ENCODE measurements around the gene CAMTA1.

The CAMTA1 gene

DNA sequence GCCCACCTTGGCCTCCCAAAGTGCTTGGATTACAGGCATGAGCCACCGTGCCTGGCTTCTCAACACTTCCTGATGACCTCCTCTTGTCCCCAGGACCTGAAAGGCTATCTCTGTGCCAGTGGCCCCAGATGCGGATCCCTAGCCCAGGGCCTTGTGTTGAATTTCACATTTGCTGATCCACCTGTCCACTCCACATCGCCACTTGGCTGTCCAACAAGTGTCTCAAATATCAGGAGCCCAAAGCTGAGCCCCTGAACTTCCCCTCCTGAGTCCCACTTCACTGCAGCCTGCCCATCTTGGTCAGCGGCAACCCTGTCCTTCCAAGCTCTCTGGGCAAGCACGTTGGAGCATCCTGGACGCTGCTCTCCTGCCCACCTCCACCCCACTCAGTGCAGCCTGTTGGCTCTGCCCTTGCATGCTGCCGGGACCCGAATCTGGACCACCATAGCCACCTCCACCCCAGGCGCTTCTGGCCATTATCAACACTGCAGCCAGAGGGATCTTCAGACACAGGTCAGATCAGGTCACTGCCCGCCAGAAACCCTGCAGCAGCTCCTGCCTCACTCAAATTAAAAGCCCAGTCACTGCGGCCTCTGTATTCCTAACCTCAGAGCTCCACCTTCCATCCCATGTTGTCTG lies 633.3 kb downstream of the CAMTA1 start:
- Mint-ChIP-seq H3K36me3 (no peaks in the 10 kb centered on the region), H3K4me1 (no peaks in the 10 kb centered on the region), H3K9me3 (peaks cover 8% of the 10 kb centered on the region), H3K4me3 (no peak overlapping the region), H3K27ac (no peak overlapping the region)
- DNase-seq (ENCODE audit: low spot score in 2 of 2) (peak in 1 of 2 donors; percentile 26), ATAC-seq (no peak)

DNA sequence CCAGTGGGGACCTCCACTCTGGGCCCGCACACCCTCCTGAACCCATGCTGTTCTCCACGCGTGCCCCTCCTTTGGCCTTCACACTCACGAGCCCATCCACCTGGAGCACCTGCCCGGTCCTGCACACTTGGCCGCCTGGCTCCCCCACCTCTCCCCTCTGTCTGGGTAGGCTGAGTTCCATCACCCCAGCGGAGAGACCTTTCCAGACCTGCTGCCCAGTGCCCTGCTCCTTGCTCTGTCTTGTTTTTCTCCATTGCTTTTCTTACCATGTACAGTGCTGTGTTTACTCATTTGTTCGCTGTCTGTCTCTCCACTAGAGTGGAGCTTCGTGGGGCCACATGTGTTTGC lies 634.8 kb downstream of the CAMTA1 start:
- DNase-seq (ENCODE audit: low spot score in 2 of 2) = no peak
- Mint-ChIP-seq H3K36me3 (no peaks in the 10 kb centered on the region), H3K27ac (no peak overlapping the region)

DNA sequence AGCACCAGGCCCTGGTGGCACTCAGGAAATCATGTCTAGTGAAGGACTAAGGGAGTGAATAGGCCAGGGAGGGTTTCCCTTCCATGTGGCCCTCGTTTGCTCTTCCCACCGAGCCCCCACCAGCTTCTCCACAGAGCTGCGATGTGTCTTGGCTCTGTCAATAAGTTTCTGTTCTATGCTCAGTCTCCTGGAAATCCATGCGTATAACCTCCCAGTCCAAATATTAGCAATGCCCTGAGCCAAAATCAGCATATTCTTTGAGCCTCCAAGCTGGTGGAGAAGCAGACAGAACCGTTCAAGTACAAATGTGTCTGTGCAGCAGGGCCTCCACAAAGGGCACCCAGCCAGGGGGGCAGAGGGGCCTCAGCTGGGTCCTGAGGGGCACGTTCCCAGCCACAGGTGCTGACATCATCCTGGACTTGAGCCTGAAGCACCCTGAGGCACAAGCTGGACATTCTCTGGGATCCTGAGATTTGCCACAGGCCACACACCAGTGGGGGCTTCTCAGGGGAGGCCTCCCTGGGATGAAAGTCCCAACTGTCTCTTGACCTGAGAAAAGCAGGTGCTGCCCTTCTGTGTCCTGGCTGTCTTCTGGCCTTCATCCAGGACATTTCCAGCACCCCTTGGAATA lies 635.3 kb downstream of the CAMTA1 start:
- H3K4me3 Mint-ChIP-seq = no peak overlapping the region
- ATAC-seq (no peak), DNase-seq (ENCODE audit: low spot score in 2 of 2) (no peak)
- H3K27ac Mint-ChIP-seq = no peak overlapping the region
- no peaks in the 10 kb centered on the region for H3K36me3 Mint-ChIP-seq
- peaks cover 8% of the 10 kb centered on the region for H3K9me3 Mint-ChIP-seq
- H3K4me1 Mint-ChIP-seq = no peaks in the 10 kb centered on the region

More for the DNA sequence above, 634.8 kb downstream of the CAMTA1 start:
- Mint-ChIP-seq H3K4me1 (no peaks in the 10 kb centered on the region), H3K4me3 (no peak overlapping the region), H3K9me3 (peaks cover 8% of the 10 kb centered on the region)
- no peak for ATAC-seq

DNA sequence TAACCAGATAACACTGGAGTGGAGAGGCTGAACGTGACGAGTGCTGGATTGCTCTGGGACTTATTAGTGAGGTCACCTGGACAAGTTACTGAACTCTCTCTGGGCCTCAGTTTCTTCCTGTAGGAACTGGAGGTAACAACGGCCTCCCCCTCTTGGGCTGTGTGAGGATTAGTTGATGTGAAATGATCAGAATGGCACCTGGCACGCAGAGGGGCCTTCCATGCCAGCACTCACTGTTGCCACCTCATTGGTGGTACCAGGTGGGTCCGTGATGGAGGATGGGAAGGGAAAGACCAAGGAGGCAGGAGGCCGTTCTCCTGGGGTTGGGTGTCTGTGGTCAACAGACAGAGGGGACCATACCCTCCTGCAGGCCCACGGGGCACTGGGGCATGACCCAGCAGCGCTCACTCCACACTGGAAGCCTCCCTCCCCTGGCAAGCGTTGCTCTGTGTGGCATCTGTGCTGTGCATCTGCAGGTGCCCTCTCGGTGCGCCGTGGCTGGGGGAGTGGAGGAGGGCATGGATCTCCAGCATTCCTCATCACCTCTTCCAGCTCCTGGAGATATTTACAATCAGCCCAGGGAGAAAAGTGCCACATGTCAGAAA lies 636.3 kb downstream of the CAMTA1 start:
- Mint-ChIP-seq H3K36me3 (no peaks in the 10 kb centered on the region), H3K9me3 (peaks cover 5% of the 10 kb centered on the region), H3K4me1 (no peaks in the 10 kb centered on the region), H3K27ac (no peak overlapping the region), H3K4me3 (no peak overlapping the region)
- ATAC-seq (no peak), DNase-seq (ENCODE audit: low spot score in 2 of 2) (no peak)

DNA sequence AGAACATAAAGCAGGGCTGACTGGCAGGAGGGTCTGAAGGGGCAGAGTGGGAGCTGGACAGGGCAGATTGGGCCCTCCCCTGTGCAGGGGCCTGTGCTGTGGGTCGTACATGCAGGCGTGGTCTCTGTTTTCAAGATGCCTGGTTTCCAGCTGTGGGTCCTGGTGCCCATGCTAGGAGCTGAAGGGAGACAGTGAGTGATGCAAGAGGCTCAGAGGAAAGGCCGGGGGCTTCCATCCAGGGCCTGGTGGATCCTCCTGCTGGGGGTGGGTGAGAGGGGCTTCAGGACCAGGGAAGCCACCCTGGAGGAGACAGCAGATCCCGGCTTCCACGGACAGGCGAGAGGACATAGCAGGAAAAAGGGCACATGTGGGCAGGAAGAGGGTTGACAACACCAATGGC lies 636.8 kb downstream of the CAMTA1 start:
- no peaks in the 10 kb centered on the region for H3K36me3 Mint-ChIP-seq
- H3K9me3 Mint-ChIP-seq = peaks cover 5% of the 10 kb centered on the region
- DNase-seq (ENCODE audit: low spot score in 2 of 2) = no peak
- ATAC-seq = no peak
- no peak overlapping the region for H3K27ac Mint-ChIP-seq
- H3K4me1 Mint-ChIP-seq = no peaks in the 10 kb centered on the region
- no peak overlapping the region for H3K4me3 Mint-ChIP-seq

DNA sequence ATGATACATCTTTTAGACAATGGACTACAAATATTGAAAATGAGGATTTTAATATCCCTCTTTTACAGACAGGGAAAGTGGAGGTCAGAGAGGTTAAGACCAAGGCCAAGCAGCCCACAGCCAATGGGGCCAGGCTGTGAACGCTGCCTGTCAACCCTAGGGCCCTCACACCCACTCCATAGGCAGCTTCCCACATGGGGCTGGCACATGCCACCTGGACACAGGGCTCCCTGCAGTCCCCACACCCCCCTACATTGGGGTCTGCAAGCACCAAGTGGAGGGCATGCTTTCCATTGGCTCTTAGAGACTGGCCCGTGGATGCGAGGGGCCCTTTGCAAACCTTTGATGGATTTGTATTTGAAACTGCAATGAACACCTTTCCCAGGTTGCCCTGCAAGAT lies 637.3 kb downstream of the CAMTA1 start:
- H3K9me3 Mint-ChIP-seq = peaks cover 5% of the 10 kb centered on the region
- ATAC-seq (no peak), DNase-seq (ENCODE audit: low spot score in 2 of 2) (no peak)
- no peak overlapping the region for H3K4me3 Mint-ChIP-seq
- no peak overlapping the region for H3K27ac Mint-ChIP-seq
- H3K4me1 Mint-ChIP-seq = no peaks in the 10 kb centered on the region
- no peaks in the 10 kb centered on the region for H3K36me3 Mint-ChIP-seq

DNA sequence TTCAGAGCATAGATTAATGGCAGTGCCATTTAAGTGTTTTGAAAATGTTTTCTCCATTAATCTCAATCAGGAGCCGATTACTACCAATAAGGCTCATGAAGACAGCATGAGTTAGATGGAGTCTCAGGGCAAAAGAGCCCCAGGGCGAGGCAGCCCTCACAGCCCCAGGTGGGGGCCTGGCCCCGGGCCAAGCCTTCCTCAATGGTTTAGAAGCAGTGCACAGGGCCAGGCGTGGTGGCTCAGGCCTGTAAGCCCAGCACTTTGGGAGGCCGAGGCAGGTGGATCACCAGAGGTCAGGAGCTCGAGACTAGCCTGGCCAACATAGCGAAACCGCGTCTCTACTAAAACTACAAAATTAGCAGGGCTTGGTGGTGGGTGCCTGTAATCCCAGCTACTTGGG lies 637.7 kb downstream of the CAMTA1 start:
- Mint-ChIP-seq H3K4me1 (no peaks in the 10 kb centered on the region), H3K4me3 (no peak overlapping the region), H3K9me3 (peaks cover 5% of the 10 kb centered on the region), H3K36me3 (no peaks in the 10 kb centered on the region), H3K27ac (no peak overlapping the region)
- ATAC-seq (no peak), DNase-seq (ENCODE audit: low spot score in 2 of 2) (no peak)

DNA sequence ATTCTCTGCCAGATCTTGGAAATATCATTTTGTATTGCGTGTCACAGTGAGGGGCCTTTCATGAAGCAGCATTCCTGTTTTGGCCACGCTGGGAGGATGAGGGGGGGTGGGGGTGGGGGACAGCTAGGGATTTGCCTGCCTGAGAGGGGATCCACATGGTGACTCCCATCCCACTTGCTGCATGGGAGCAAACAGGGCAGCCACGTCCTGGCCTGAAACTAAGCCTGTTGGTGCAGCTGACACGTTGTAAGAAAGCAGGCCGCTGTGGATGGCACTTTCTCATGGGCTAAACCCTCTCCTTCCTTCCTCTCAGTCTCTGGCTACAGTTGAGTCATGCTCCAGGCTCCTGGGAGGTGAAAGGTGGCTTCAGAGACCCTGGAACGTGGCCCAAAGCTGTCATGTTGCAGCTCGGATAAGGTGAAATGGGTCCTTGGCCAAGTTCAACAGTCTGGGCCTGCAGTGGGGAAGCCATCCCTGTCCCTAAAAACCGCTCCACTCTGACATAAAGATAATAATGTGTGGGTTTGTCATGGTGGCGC lies 639.2 kb downstream of the CAMTA1 start:
- no peak overlapping the region for H3K4me3 Mint-ChIP-seq
- no peaks in the 10 kb centered on the region for H3K9me3 Mint-ChIP-seq
- no peak overlapping the region for H3K27ac Mint-ChIP-seq
- no peaks in the 10 kb centered on the region for H3K4me1 Mint-ChIP-seq
- DNase-seq (ENCODE audit: low spot score in 2 of 2) = no peak
- ATAC-seq = no peak
- H3K36me3 Mint-ChIP-seq = no peaks in the 10 kb centered on the region

DNA sequence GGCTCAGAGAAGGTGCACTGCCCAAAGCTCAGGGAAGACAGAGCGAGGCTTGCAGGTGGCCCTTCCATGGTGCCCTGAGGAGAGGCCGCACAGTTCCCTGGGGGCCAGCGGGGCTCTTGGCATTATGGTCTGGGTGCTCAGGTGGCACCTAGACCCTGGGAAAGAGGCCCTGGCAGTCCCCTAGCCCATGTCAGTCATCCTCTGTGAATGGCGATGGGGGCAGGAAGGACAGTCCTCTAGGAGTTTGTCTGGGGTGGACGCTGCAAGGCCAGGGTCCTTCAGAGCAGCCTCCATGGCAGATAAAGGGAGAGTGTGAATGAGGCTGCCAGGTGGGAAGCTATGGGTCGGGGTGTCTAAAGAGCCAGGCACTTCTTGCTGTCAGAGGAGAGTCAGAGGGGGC lies 640.0 kb downstream of the CAMTA1 start:
- DNase-seq (ENCODE audit: low spot score in 2 of 2) = no peak
- H3K27ac Mint-ChIP-seq = no peak overlapping the region

DNA sequence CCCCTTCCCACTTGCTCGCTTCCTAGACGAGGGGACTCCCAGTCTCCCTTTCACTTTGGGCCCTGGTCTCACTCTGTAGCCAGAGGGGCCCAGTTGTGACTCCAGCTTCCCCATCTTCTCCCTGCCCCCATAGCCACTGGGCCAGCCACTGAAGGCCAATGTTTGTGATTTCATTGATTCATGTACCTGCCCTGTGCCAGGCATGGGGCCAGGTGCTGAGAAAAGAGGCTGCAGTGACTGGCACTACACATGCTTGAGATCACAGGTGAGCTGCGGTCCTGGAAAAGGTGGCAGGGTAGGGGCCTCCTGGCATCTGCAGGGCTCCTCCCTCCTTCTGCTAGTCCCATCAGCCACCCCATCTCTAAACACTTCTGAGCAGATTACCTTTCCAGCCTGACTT lies 640.5 kb downstream of the CAMTA1 start:
- Mint-ChIP-seq H3K4me1 (no peaks in the 10 kb centered on the region), H3K36me3 (no peaks in the 10 kb centered on the region)
- ATAC-seq = no peak

More for the DNA sequence above, 640.0 kb downstream of the CAMTA1 start:
- Mint-ChIP-seq H3K36me3 (no peaks in the 10 kb centered on the region), H3K4me1 (no peaks in the 10 kb centered on the region), H3K4me3 (no peak overlapping the region), H3K9me3 (no peaks in the 10 kb centered on the region)
- ATAC-seq = no peak

DNA sequence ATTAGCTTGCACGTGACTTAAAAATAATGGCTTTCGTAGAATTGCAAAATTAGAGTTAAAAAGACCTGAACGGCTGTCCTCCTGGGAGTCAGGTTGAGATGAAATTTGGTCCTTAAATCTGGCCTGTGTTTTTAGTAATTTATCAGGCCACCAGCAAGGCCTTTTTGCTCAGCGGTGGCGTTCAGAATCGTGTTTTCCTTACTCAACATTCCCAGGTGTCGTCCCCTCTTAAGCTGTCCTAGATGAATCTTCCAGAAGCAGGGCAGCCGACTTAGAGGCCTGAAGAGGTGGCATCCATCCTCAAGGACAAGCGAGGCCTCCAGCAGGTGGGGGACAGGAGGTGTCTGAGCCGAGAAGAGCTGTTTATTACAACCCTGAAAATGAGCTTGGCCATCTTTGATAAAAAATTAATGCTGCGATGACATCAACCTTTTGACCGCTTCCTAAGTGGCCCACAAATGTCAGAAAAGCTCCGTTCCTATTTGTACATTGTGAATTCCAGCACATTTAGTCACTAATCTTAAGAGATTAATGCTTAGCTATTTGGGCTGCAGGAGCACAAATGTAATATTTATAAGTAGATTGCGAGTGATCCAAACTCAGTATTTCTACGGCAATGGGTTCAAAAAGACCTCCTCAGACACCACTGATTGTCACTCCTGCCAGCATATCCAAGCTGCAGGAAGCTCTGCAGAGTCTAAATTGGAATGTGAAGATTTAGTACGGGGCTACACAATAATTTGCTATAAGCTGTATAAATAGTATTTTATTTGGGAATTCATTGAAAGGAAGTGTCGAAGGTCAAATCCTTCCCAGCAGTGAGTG lies 641.7 kb downstream of the CAMTA1 start:
- no peak for DNase-seq (ENCODE audit: low spot score in 2 of 2)
- no peaks in the 10 kb centered on the region for H3K9me3 Mint-ChIP-seq
- no peaks in the 10 kb centered on the region for H3K36me3 Mint-ChIP-seq
- ATAC-seq = no peak
- H3K27ac Mint-ChIP-seq = no peak overlapping the region
- H3K4me3 Mint-ChIP-seq = no peak overlapping the region
- H3K4me1 Mint-ChIP-seq = no peaks in the 10 kb centered on the region

More for the DNA sequence above, 640.5 kb downstream of the CAMTA1 start:
- Mint-ChIP-seq H3K9me3 (no peaks in the 10 kb centered on the region), H3K27ac (no peak overlapping the region), H3K4me3 (no peak overlapping the region)
- DNase-seq (ENCODE audit: low spot score in 2 of 2) = no peak

DNA sequence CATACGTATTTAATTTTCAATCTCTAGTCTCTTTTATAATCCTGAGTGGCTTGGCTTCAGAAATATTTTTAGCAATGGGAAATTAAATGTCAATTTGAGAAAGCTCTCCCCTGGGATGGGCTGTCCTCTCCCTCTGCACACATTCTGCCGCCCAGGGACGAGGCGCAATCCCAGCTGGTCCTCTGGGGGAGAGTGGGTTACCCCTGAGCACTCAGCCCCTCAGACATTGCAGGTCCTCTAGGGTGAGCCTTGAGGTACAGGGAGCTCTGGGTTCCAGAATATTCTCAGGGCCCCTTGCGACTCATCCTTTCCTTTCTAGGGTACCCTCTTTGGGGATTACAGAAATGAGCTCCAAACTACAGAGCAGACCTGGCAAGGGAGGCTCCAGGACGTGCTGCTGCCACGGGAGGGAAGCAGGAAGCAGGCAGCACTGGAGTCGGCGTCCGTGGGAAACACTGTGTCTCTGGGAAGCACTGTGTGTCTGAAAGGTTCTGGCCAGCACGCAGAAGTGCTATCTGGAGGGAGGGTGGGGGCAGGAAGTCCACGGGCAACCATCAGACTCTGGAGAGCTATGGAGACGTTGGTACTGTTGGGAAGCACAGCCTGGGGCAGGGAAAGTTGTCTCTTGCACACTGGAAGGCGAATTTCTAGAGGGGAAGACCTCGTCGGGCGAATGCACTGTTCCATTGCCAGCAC lies 642.5 kb downstream of the CAMTA1 start:
- Mint-ChIP-seq H3K9me3 (no peaks in the 10 kb centered on the region), H3K4me1 (no peaks in the 10 kb centered on the region), H3K4me3 (no peak overlapping the region), H3K36me3 (no peaks in the 10 kb centered on the region), H3K27ac (no peak overlapping the region)
- ATAC-seq (no peak), DNase-seq (ENCODE audit: low spot score in 2 of 2) (no peak)

DNA sequence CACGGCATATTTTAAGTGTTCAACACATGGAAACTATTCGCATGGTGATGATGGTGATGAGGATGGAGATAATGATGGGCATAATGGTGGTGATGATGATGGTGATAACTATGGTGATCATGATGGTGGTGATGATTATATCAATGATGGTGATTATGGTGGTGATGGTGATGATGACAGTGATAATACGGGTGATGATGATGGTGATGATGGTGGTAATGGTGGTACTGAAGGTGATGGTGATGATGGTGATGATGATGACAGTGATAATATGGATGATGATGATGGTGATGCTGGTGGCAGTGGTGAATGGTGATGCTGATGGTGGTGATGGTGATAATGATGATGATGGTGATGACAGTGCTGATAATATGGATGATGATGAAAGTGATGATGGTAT lies 644.0 kb downstream of the CAMTA1 start:
- no peak for ATAC-seq
- no peak overlapping the region for H3K27ac Mint-ChIP-seq

DNA sequence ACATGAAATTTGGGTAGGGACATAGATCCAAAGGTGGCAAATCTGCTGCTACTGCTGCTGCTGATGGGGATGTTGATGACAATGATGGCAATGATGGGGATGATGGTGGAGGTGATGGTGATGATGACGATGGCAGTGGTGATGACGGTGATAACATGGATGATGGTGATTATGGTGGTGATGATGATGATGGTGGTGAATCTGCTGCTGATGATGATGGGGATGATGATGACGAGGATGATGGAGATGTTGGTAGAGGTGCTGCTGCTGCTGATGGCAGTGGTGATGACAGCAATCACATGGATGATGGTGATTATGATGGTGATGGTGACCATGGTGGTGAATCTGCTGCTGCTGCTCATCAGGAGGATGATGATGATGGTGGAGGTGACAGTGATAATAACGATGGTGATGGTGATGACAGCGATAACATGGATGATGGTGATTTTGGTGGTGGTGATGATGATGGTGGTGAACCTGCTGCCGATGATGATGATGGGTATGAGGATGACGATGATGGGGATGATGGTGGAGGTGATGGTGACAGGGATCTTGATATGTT lies 644.9 kb downstream of the CAMTA1 start:
- Mint-ChIP-seq H3K27ac (no peak overlapping the region), H3K9me3 (peaks cover 4% of the 10 kb centered on the region), H3K36me3 (no peaks in the 10 kb centered on the region), H3K4me1 (no peaks in the 10 kb centered on the region), H3K4me3 (no peak overlapping the region)
- DNase-seq (ENCODE audit: low spot score in 2 of 2) = no peak
- no peak for ATAC-seq

More for the DNA sequence above, 644.0 kb downstream of the CAMTA1 start:
- Mint-ChIP-seq H3K4me1 (no peaks in the 10 kb centered on the region), H3K4me3 (no peak overlapping the region), H3K9me3 (peaks cover 3% of the 10 kb centered on the region), H3K36me3 (no peaks in the 10 kb centered on the region)
- no peak for DNase-seq (ENCODE audit: low spot score in 2 of 2)

DNA sequence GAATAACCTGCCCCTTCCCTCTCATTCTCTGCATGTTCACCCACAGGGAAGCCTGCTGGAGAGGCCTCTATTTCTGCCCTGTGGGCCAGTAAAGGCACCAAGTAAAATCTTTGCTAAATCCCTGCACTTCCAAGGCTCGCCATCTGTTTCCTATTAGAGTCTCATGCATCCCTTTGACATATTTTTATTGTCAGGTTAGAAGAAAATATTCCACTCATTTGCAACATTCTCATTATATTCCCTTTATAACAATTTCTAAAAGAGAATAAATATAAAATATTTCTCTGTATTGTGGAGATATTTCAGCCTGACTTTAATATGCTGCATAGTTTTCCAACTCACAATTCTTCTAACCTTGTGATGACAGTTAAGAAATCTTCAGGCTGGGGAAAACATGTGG lies 645.4 kb downstream of the CAMTA1 start:
- Mint-ChIP-seq H3K36me3 (no peaks in the 10 kb centered on the region), H3K9me3 (peaks cover 4% of the 10 kb centered on the region), H3K4me1 (no peaks in the 10 kb centered on the region), H3K27ac (no peak overlapping the region), H3K4me3 (no peak overlapping the region)
- DNase-seq (ENCODE audit: low spot score in 2 of 2) (no peak), ATAC-seq (no peak)
